Measurements from ENCODE around the gene DNAAF5.

DNA sequence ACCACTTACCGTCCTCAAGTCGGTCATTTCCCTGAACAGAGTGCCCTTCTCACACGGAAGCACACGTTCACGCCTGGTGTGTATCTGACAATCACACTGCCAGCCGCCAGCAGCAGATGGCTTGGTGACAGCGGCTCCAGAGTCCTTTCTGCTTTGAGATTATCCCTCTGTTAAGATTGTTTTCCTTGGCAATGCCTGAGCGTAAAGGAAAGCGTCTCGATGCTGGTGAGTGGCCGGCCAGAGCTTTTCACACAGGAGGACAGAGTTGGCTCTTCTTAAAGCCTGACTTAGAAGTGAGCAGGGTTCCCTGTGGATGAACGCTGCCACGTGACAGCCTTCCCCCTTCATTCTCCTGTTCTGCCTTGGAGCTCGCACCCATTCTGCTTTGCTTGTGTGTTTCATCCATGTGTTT is 22.6 kb downstream of the DNAAF5 start:
- TF ChIP-seq, protein P1, sequence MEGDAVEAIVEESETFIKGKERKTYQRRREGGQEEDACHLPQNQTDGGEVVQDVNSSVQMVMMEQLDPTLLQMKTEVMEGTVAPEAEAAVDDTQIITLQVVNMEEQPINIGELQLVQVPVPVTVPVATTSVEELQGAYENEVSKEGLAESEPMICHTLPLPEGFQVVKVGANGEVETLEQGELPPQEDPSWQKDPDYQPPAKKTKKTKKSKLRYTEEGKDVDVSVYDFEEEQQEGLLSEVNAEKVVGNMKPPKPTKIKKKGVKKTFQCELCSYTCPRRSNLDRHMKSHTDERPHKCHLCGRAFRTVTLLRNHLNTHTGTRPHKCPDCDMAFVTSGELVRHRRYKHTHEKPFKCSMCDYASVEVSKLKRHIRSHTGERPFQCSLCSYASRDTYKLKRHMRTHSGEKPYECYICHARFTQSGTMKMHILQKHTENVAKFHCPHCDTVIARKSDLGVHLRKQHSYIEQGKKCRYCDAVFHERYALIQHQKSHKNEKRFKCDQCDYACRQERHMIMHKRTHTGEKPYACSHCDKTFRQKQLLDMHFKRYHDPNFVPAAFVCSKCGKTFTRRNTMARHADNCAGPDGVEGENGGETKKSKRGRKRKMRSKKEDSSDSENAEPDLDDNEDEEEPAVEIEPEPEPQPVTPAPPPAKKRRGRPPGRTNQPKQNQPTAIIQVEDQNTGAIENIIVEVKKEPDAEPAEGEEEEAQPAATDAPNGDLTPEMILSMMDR (conservative IDR thresholded peaks at IDR 0.05; ENCODE audit: low read length) = no peak
- TF ChIP-seq EZH2phosphoT487 (IDR thresholded peaks at IDR 0.05; ENCODE audit: borderline replicate concordance) = no peak
